ENCODE measurements around the gene CRABP1. TPM values are rescaled to one million over a fixed set of nuclear protein-coding genes. Genes with fewer than 3 reads are reported as not detected.

CRABP1 gene
- total and polyA plus RNA-seq, 10 of the 15 experiments (the other 5 are each of a cell fraction or from before 2014, with no cell fraction given), result 0.21 to 0.41 TPM; not detected in 8

- intact Hi-C loops (cut with micrococcal nuclease; ENCODE audit: unreplicated experiment), result no loop called here
- ChIA-PET POLR2A (no interaction called here), RAD21 (ENCODE audit: unreplicated experiment) (interaction anchor here (0.6 kb wide), 1 partner anchor 239 kb away, joined by 4 read pairs; no protein-coding TSS in a partner anchor), SMC1A (ENCODE audit: uncharacterized antibody, unreplicated experiment) (no interaction called here), CTCF (no interaction called here)
- H3K79me2 ChIP-seq (ENCODE audit: control insufficient read depth, insufficient read depth, low read length), result no peaks in the 10 kb centered on the region
- H3K4me2 ChIP-seq (ENCODE audit: control insufficient read depth, insufficient read depth), result no peak overlapping the region
- in situ Hi-C loops (cut with MboI), result no loop called here
- H3K9ac ChIP-seq (ENCODE audit: control insufficient read depth, insufficient read depth, low read length), result no peak overlapping the region
- no peak overlapping the region for H3K27ac ChIP-seq (ENCODE audit: control insufficient read depth, insufficient read depth)
- BruUV-seq (replicated peaks), result no TSS peak
- no peak for FAIRE-seq
- H4K20me1 ChIP-seq (ENCODE audit: control insufficient read depth, insufficient read depth), result no peaks in the 10 kb centered on the region
- ATAC-seq, result no peak
- H3K9me3 ChIP-seq (replicated peaks; ENCODE audit: control insufficient read depth, insufficient read depth, low read length), result no peaks in the 10 kb centered on the region
- no peaks in the 10 kb centered on the region for H3K4me1 ChIP-seq (ENCODE audit: control insufficient read depth, insufficient read depth, low read length)
- WGBS (ENCODE audit: insufficient coverage, insufficient replicate concordance, low lambda C conversion rate, missing lambda C conversion rate), result 56% methylated on average over 12 of the region's 12 CpGs
- TF ChIP-seq ZNF384 (IDR thresholded peaks at IDR 0.05; ENCODE audit: borderline replicate concordance, low read depth, low read length), result no peak
- no peak for TF ChIP-seq BCLAF1 (IDR thresholded peaks at IDR 0.05)
- no peak for TF ChIP-seq GATAD2B (conservative IDR thresholded peaks at IDR 0.05; ENCODE audit: low read depth)
- no peak for TF ChIP-seq NR2C1 (IDR thresholded peaks at IDR 0.05)
- no peak for TF ChIP-seq POU2F2 (IDR thresholded peaks at IDR 0.05; ENCODE audit: borderline replicate concordance, low read depth, low read length)
- TF ChIP-seq SUZ12 (IDR thresholded peaks at IDR 0.05; ENCODE audit: unreplicated experiment), result no peak
- no peak for TF ChIP-seq WRNIP1 (IDR thresholded peaks at IDR 0.05; ENCODE audit: borderline replicate concordance, low read depth, low read length)
- no peak for TF ChIP-seq MEF2A (IDR thresholded peaks at IDR 0.05; ENCODE audit: insufficient read depth, low read depth, low read length)
- no peak for TF ChIP-seq IKZF2 (IDR thresholded peaks at IDR 0.05)
- TF ChIP-seq ZNF24 (IDR thresholded peaks at IDR 0.05), result no peak
- TF ChIP-seq SIX5 (IDR thresholded peaks at IDR 0.05; ENCODE audit: low read depth, low read length, severe bottlenecking), result no peak
- no peak overlapping the region for H3K4me3 ChIP-seq
- H3K36me3 ChIP-seq (ENCODE audit: control insufficient read depth in 2 of 2, insufficient read depth in 2 of 2, low read length in 1 of 2), result no peaks in the 10 kb centered on the region
- DNase-seq (ENCODE audit: low read depth, low spot score), result no peak
- H2AFZ ChIP-seq (ENCODE audit: control insufficient read depth, low read depth, low read length), result no peak overlapping the region
- H3K27me3 ChIP-seq (replicated peaks in 1 of 2; ENCODE audit: control insufficient read depth in 2 of 2, insufficient read depth in 2 of 2, low read length in 1 of 2), result peaks cover 0 to 1% of the 10 kb centered on the region in 2 experiments; a peak in 3 of 4 replicates
These were observed 48.7 kb downstream of the CRABP1 start for GRCh38 chr15:78388865-78389264.

All from GM12878 (cell line).